K562 (cell line): ENCODE data around the gene IGF1R. TPM values are rescaled to one million over a fixed set of nuclear protein-coding genes. Genes with fewer than 3 reads are reported as not detected.

ENCODE experiments used
- ATAC-seq: fragments of 200-7000 bp; cut with Tn5 transposase; 3 replicates; pipeline ENCODE4 v1.9.1; 2020; ENCODE audit warnings: moderate library complexity
- BruUV-seq: library from RNA; stranded (reverse); fragments of 400-500 nt; replicated peaks from 2 replicates; lab custom pipeline; 2021; lab: Mats Ljungman, UMichigan
- CTCF ChIA-PET: fragments of 300-600 bp; formaldehyde crosslinking; extraction: SDS; loops from one replicate; lab custom pipeline; 2021; ENCODE audit warnings: low intra/inter-chr PET ratio; lab: Yijun Ruan, JAX
- POLR2A ChIA-PET: fragments of 300-600, 350-650 bp; sonication (Branson Sonifier 250); formaldehyde crosslinking; extraction: SDS; loops from one replicate; lab custom pipeline; 2021; ENCODE audit warnings: antibody characterized with exemption, inconsistent platforms; lab: Yijun Ruan, JAX
- DNase-seq, 4 experiments: peaks; one replicate each; pipeline versions ENCODE4 v3.0.0 to v3.0.0-alpha.2; 2011 to 2018; ENCODE audit warnings: low spot score in 3 of 4, mixed read lengths in 3 of 4; ENCODE audit errors: extremely low read depth in 1 of 4
- FAIRE-seq: peaks from 2 replicates; lab custom pipeline; 2011; peaks lifted over from hg19 to GRCh38; lab: Jason Lieb, UNC
- H2AFZ ChIP-seq: 2 replicates; pipeline ENCODE4 v1.6.0; 2011; ENCODE audit warnings: low read depth, low read length, control low read depth, inconsistent platforms
- H3K27ac ChIP-seq: fragments of 200-600 bp; 3 replicates; pipeline ENCODE4 v1.8.0; 2011; ENCODE audit warnings: low read depth, mild to moderate bottlenecking, control low read depth, inconsistent platforms, low read length, moderate library complexity, mixed read lengths; ENCODE audit errors: extremely low read depth
- H3K27me3 ChIP-seq, 2 experiments: fragments of 300-600 bp in 1 of 2; 2 replicates in 1 of 2; 3 replicates in 1 of 2; pipeline versions ENCODE4 v1.6.0 to v1.8.0; 2011; ENCODE audit warnings: inconsistent platforms in 2 of 2, low read length in 2 of 2, mild to moderate bottlenecking in 1 of 2, mixed read lengths in 1 of 2, moderate library complexity in 1 of 2; ENCODE audit not compliant: control insufficient read depth in 2 of 2, insufficient read depth in 2 of 2
- H3K36me3 ChIP-seq: fragments of 300-600 bp; 3 replicates; pipeline ENCODE4 v1.8.0; 2011; ENCODE audit warnings: mild to moderate bottlenecking, low read length, inconsistent platforms; ENCODE audit not compliant: control insufficient read depth, insufficient read depth
- H3K4me1 ChIP-seq, 2 experiments: fragments of 200-600 bp in 1 of 2; replicated peaks in 1 of 2; 2 replicates in 1 of 2; 3 replicates in 1 of 2; pipeline versions ENCODE4 v1.5.1 to v1.8.0; 2011; ENCODE audit warnings: inconsistent platforms in 2 of 2, low read length in 2 of 2, mild to moderate bottlenecking in 1 of 2, mixed read lengths in 1 of 2, moderate library complexity in 1 of 2; ENCODE audit not compliant: control insufficient read depth in 2 of 2, insufficient read depth in 2 of 2
- H3K4me2 ChIP-seq: 2 replicates; pipeline ENCODE4 v1.6.1; 2011; ENCODE audit warnings: low read length, control low read depth, inconsistent platforms, mixed read lengths; ENCODE audit not compliant: insufficient read depth
- H3K4me3 ChIP-seq: fragments of 200-600 bp; sonication (generic), shearing (Covaris generic); 2 replicates; pipeline ENCODE4 v1.5.1; 2016; ENCODE audit warnings: control low read depth, inconsistent platforms
- H3K79me2 ChIP-seq: fragments of 200-600 bp; 3 replicates; pipeline ENCODE4 v1.8.0; 2011; ENCODE audit warnings: low read length, inconsistent platforms; ENCODE audit not compliant: control insufficient read depth, insufficient read depth
- H3K9ac ChIP-seq, 2 experiments: 2 replicates each; pipeline versions ENCODE4 v1.6.0 to v1.6.1; 2011; ENCODE audit warnings: low read depth in 2 of 2, low read length in 2 of 2, control low read depth in 1 of 2, inconsistent platforms in 1 of 2, mild to moderate bottlenecking in 1 of 2, mixed read lengths in 1 of 2; ENCODE audit not compliant: insufficient read depth in 1 of 2
- H3K9me1 ChIP-seq: one replicate; pipeline ENCODE4 v1.6.0; 2011; ENCODE audit warnings: inconsistent platforms, mild to moderate bottlenecking, low read length, moderate library complexity; ENCODE audit not compliant: control insufficient read depth, insufficient read depth
- H3K9me3 ChIP-seq: replicated peaks from 2 replicates; pipeline ENCODE4 v1.5.1; 2011; ENCODE audit warnings: low read depth, low read length, inconsistent platforms; ENCODE audit not compliant: control insufficient read depth, insufficient read depth
- H4K20me1 ChIP-seq: replicated peaks from 2 replicates; pipeline ENCODE4 v1.6.1; 2011; ENCODE audit warnings: low read length, inconsistent platforms, mixed read lengths; ENCODE audit not compliant: control insufficient read depth, insufficient read depth
- HINFP ChIP-seq: fragments of 450-650 bp; conservative IDR thresholded peaks from 2 replicates; pipeline ENCODE4 v1.6.1; 2016; ENCODE audit warnings: missing genetic modification characterization, low read depth, mild to moderate bottlenecking, control low read depth, missing compliant biosample characterization
- SMAD4 ChIP-seq: fragments of 250-450 bp; sonication (Bioruptor Pico); conservative IDR thresholded peaks from 2 replicates; pipeline ENCODE4 v1.8.0; 2021; ENCODE audit warnings: inconsistent platforms, mild to moderate bottlenecking, moderate library complexity
- TFAM ChIP-seq: fragments of 250-450 bp; sonication (Bioruptor Pico); conservative IDR thresholded peaks from 2 replicates; pipeline ENCODE4 v1.5.0; 2021; ENCODE audit warnings: mild to moderate bottlenecking, moderate library complexity
- ZBTB1 ChIP-seq: sonication (generic); formaldehyde crosslinking; IDR thresholded peaks from 2 replicates; pipeline ENCODE4 v1.8.1; 2023; ENCODE audit warnings: missing genetic modification reagents, low read depth, mild to moderate bottlenecking, borderline replicate concordance
- ZNF311 ChIP-seq: fragments of 250-450 bp; sonication (Bioruptor Pico); IDR thresholded peaks from 2 replicates; pipeline ENCODE4 v1.4.0; 2020; ENCODE audit warnings: mild to moderate bottlenecking, moderate library complexity
- ZNF395 ChIP-seq: fragments of 200-800 bp; sonication (Bioruptor generic); IDR thresholded peaks from 2 replicates; pipeline ENCODE4 v1.6.1; 2017; ENCODE audit warnings: missing genetic modification characterization, missing compliant biosample characterization
- ZNF785 ChIP-seq: fragments of 250-450 bp; sonication (Bioruptor Pico); IDR thresholded peaks from 2 replicates; pipeline ENCODE4 v1.4.0; 2020; ENCODE audit warnings: mild to moderate bottlenecking
- WGBS: fragments of 100-300 bp; shearing (Covaris generic); methylation state at CpG from one replicate; pipeline ENCODE4 v1.1.6; 2016; ENCODE audit warnings: low coverage, mixed read lengths; ENCODE audit not compliant: insufficient coverage; ENCODE audit errors: missing lambda C conversion rate; 5-methylcytosine and 5-hydroxymethylcytosine counted together
- in situ Hi-C: fragments of 300-500 bp; cut with MboI; formaldehyde crosslinking; loops from 4 replicates; pipeline ENCODE4 v1.15.0; 2018; ENCODE audit warnings: inconsistent platforms, mixed read lengths
- intact Hi-C: fragments of 100-400 bp; cut with micrococcal nuclease; formaldehyde crosslinking; loops from 2 replicates; pipeline ENCODE4 v1.14.2; 2022
- polyA plus RNA-seq, 8 experiments: library from polyadenylated mRNA; depleted of rRNA in 4 of 8; stranded (reverse) in 5 of 8; unstranded in 3 of 8; fragments of >200 nt; fragmentation: Nextera tagmentation in 2 of 8; fragmentation: Illumina TruSeq in 1 of 8; extraction: Ambion mirVana in 2 of 8; extraction: Trizol in 1 of 8; gene quantifications; 2 replicates each; pipeline versions ENCODE4 v1.2.1 to v1.2.3, GENCODE V29; 2011 to 2014; ENCODE audit warnings: inconsistent platforms in 1 of 8, missing spikeins in 1 of 8
- total RNA-seq, 7 experiments: library from RNA; depleted of rRNA in 6 of 7; stranded (reverse); fragments of >200 nt in 6 of 7; fragmentation: Illumina TruSeq in 2 of 7; extraction: Trizol in 2 of 7; gene quantifications; 2 replicates each; pipeline versions ENCODE4 v1.2.1 to v1.2.3, GENCODE V29; 2011 to 2021; ENCODE audit warnings: low replicate concordance in 1 of 7
- TF ChIP-seq, protein P1 (sequence below): fragments of 200-400 bp; formaldehyde crosslinking; IDR thresholded peaks from 2 replicates; pipeline ENCODE4 v1.6.1; 2017; ENCODE audit warnings: mild to moderate bottlenecking, low read depth, low read length, moderate library complexity

IGF1R gene
- total and polyA plus RNA-seq, 9 of the 15 experiments (the other 6 are each of a cell fraction or from before 2014, with no cell fraction given) = 0.35 to 8.0 (median 1.6) TPM

DNA sequence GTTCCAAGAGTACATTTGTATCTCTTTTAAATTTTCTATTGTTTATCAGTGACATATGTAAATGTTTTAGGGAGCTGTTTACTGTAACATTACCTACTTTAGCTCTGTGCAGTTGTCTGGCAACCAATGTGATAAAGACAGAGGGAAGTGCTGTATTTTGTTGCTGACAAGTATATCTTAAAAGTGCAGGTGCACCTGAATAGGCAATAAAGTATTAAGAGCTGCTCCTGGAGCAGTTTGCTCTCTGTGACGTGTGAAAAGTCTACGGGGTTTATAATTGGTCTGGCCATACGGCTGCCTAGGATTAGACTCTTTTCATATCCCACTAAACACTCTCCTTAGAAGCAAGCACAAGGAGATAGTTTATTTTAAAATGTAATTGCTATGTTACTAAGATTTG lies 178.3 kb downstream of the IGF1R start:
- H3K9ac ChIP-seq = no peak overlapping the region
- no peaks in the 10 kb centered on the region for H3K4me1 ChIP-seq
- FAIRE-seq (no peak), DNase-seq (no peak), ATAC-seq (no peak)
- no TSS peak for BruUV-seq
- H3K27me3 ChIP-seq = peaks cover 0 to 4% of the 10 kb centered on the region in 2 experiments; a peak in 2 of 5 replicates
- no peak overlapping the region for H2AFZ ChIP-seq
- in situ Hi-C loops (no loop called here), intact Hi-C loops (no loop called here)
- no peak overlapping the region for H3K4me2 ChIP-seq
- ChIA-PET CTCF (no interaction called here), POLR2A (interaction anchor here (0.8 kb wide), 1 partner anchor 12 kb away, joined by 3 read pairs; no protein-coding TSS in a partner anchor)
- no peaks in the 10 kb centered on the region for H4K20me1 ChIP-seq
- H3K9me1 ChIP-seq = no peaks in the 10 kb centered on the region
- H3K27ac ChIP-seq = no peak overlapping the region
- no peak for TF ChIP-seq TFAM (CRISPR knock-in tag)
- no peak overlapping the region for H3K4me3 ChIP-seq
- H3K79me2 ChIP-seq = no peaks in the 10 kb centered on the region
- no peaks in the 10 kb centered on the region for H3K9me3 ChIP-seq
- H3K36me3 ChIP-seq = no peaks in the 10 kb centered on the region
- 5% methylated on average over 3 of the region's 3 CpGs for WGBS

GRCh38 chr15:98827217-98827616 lies 178.9 kb downstream of the IGF1R start:
- H3K4me3 ChIP-seq = no peak overlapping the region
- DNase-seq (no peak), ATAC-seq (no peak), FAIRE-seq (no peak)
- no peaks in the 10 kb centered on the region for H3K9me3 ChIP-seq
- WGBS = 0% methylated on average over 3 of the region's 3 CpGs
- no peaks in the 10 kb centered on the region for H3K79me2 ChIP-seq
- ChIA-PET POLR2A (no interaction called here), CTCF (no interaction called here)
- H2AFZ ChIP-seq = no peak overlapping the region
- TF ChIP-seq ZBTB1 (CRISPR knock-in tag) = no peak
- no peak for TF ChIP-seq ZNF785 (CRISPR knock-in tag)
- no peak for TF ChIP-seq SMAD4
- TF ChIP-seq ZNF395 (CRISPR knock-in tag) = no peak
- TF ChIP-seq HINFP (tag) = no peak
- TF ChIP-seq ZNF311 (CRISPR knock-in tag) = no peak
- TF ChIP-seq, protein P1, sequence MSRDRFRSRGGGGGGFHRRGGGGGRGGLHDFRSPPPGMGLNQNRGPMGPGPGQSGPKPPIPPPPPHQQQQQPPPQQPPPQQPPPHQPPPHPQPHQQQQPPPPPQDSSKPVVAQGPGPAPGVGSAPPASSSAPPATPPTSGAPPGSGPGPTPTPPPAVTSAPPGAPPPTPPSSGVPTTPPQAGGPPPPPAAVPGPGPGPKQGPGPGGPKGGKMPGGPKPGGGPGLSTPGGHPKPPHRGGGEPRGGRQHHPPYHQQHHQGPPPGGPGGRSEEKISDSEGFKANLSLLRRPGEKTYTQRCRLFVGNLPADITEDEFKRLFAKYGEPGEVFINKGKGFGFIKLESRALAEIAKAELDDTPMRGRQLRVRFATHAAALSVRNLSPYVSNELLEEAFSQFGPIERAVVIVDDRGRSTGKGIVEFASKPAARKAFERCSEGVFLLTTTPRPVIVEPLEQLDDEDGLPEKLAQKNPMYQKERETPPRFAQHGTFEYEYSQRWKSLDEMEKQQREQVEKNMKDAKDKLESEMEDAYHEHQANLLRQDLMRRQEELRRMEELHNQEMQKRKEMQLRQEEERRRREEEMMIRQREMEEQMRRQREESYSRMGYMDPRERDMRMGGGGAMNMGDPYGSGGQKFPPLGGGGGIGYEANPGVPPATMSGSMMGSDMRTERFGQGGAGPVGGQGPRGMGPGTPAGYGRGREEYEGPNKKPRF = no peak
- no peaks in the 10 kb centered on the region for H4K20me1 ChIP-seq
- no peaks in the 10 kb centered on the region for H3K36me3 ChIP-seq
- peaks cover 0 to 4% of the 10 kb centered on the region in 2 experiments; a peak in 2 of 5 replicates for H3K27me3 ChIP-seq
- H3K4me2 ChIP-seq = no peak overlapping the region
- in situ Hi-C loops = no loop called here
- H3K27ac ChIP-seq = no peak overlapping the region
- no TSS peak for BruUV-seq
- no peaks in the 10 kb centered on the region for H3K9me1 ChIP-seq
- intact Hi-C loops = no loop called here
- no peak overlapping the region for H3K9ac ChIP-seq
- H3K4me1 ChIP-seq = no peaks in the 10 kb centered on the region
